GM19397 (cell line): ENCODE measurements around the gene IQCN.

Experiments used
- ATAC-seq: cut with Tn5 transposase; IDR thresholded peaks from one replicate; pipeline ENCODE4 v1.9.1; 2021; ENCODE audit warnings: mild to moderate bottlenecking, moderate library complexity; ENCODE audit not compliant: unreplicated experiment

IQCN gene

GRCh38 chr19:18307271-18307681 lies 33.0 kb upstream of the IQCN start:
- no peak for ATAC-seq

GRCh38 chr19:18306888-18307260 lies 32.6 kb upstream of the IQCN start:
- ATAC-seq: no peak

- ATAC-seq: no peak
Observed at GRCh38 chr19:18306209-18306887, 32.1 kb upstream of the IQCN start.

DNA sequence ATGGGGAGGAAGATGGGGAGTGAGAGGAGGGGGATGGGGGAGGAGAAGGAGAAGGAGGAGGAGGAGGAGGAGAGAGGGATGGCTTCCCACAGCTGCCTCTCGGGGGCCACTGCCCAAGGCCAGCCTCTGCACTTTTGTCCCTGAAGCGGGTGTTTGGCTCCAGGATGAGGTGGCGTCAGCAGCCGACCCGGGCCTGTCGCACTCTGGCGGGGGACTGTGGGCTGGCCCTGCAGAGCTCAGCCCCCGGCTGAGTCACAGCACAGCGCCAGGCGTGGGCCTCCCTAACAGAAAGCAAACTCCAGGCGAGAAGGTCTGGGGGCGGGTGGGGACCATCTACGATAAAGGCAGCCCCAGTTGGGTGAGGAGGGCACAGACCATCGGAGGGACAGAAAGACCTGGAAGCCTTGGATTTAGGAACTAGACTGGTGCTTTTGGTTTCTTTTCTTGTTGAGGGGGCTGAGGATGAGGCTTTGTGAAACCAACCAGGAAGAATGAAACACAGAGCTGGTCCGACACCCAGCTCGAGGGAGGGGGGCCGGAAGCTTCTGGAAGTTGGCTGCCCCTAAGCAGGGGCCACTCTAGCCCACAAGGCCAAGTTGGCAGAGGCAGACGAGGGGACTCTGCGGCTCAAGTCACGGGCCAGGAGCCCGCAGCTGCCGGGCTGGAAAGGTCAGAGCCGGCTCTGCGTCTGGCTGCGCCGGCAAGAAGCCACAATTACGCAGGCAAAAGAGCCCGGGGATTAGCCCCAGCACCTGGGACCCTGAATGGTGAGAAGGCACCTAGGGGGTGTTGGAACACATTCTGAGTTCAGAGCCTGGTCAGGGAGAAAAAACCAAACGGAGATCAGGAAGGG lies 30.4 kb upstream of the IQCN start:
- no peak for ATAC-seq

GRCh38 chr19:18304208-18304457 lies 29.9 kb upstream of the IQCN start:
- peak; percentile 9 for ATAC-seq

GRCh38 chr19:18301718-18302111 lies 27.5 kb upstream of the IQCN start:
- ATAC-seq: no peak

- ATAC-seq: no peak
Observed at GRCh38 chr19:18300930-18301717, 26.9 kb upstream of the IQCN start.

- no peak for ATAC-seq
Observed at GRCh38 chr19:18299654-18300053, 25.4 kb upstream of the IQCN start.

- no peak for ATAC-seq
Observed at GRCh38 chr19:18298601-18299000, 24.3 kb upstream of the IQCN start.

GRCh38 chr19:18297308-18297707 lies 23.1 kb upstream of the IQCN start:
- no peak for ATAC-seq

DNA sequence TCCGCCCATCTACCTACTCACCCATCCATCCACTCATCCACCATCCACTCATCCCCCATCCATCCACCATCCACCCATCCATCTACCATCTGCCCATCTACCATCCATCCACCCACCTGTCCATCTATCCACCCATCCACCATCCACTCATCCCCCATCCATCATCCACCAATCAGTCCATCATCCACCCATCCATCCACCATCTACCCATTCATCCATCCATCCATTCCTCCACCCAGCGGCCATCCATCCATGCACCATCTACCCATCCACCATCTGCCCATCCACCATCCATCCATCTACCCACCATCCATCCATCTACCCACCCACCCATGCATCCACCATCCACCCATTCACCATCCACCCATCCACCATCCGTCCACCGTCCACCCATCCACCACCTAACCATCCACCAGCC lies 20.8 kb upstream of the IQCN start:
- ATAC-seq: no peak

GRCh38 chr19:18294467-18294864 lies 20.2 kb upstream of the IQCN start:
- ATAC-seq: no peak

- ATAC-seq: no peak
Observed at GRCh38 chr19:18293642-18294466, 19.6 kb upstream of the IQCN start.

DNA sequence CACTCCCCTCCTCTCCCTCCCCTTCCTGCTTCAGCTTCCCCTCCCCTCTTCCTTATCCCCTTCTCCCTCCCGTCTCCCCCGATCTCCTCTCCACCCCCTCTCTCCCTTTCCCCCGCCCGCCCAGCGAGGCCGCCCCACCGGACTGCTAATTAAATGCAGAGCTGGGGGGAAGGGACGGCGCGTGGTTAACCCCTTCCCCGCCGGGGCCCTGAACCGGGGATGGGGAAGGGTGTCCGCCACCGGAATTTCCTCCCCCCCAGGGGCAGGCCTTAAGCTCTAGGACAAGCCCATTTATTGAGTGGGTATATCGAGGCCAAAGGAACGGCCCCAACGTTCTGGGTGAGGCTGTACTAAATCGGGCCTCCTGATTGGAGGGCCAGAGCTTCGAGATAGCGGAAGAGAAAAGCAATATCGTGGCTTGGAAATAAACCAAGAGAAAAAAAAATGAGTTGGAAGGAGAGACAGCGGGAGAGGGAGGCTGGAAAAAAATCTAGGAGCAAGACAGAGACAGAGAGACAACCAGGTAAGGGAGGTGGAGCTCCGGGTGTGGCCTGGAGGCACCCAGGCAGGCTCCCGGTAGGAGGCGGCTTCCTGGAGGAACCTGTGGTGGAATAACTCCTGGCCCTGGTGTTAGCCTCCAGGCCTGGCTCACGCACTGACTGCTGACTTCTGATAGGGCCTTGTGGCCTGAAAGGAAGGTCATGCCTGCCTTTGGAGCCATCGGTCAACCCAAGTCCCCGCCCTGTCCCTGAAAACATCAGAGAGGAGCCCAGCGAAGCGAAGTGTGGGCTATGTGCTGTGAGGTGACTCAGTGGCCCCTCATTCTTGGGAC lies 18.8 kb upstream of the IQCN start:
- ATAC-seq: no peak

DNA sequence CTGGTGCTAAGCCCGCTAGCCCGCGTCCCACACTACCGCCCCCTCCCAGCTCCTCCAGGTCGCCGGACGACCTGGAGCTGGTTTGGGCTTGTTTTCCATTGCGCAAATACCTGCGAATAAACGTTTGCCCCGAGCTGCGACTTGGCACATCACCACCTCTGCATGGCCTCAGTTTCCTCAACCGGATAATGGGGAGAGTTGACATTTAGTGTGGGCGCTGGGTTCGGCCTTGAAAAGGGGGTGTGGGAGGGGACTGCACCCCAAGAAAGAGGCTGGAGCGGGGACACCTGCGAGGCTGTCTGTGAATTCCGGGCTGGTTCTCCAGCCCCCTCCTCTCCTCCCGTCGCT lies 18.2 kb upstream of the IQCN start:
- ATAC-seq: no peak

- no peak for ATAC-seq
Observed at GRCh38 chr19:18291590-18292461, 17.6 kb upstream of the IQCN start.

DNA sequence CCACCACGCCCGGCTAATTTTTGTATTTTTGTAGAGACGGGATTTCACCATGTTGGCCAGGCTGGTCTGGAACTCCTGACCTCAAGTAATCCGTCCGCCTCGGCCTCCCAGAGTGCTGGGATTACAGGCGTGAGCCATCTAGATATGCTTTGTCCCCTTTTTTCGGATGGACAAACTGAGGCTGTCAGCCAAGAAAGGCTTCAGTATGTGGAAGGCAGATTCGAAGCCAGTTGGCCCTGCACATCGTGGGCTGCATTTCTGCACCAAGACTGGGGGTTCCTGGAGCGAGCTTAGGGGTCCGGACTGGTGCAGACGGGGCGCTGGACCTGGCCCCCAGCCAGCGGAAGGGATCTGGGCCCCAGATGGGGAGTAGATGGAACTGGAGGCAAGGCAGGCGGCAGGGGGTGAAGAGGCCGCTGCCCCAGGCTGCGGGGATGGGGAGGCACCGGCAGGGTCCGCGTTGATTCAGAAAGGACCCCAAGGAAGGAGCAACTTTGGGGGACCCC lies 16.8 kb upstream of the IQCN start:
- no peak for ATAC-seq

DNA sequence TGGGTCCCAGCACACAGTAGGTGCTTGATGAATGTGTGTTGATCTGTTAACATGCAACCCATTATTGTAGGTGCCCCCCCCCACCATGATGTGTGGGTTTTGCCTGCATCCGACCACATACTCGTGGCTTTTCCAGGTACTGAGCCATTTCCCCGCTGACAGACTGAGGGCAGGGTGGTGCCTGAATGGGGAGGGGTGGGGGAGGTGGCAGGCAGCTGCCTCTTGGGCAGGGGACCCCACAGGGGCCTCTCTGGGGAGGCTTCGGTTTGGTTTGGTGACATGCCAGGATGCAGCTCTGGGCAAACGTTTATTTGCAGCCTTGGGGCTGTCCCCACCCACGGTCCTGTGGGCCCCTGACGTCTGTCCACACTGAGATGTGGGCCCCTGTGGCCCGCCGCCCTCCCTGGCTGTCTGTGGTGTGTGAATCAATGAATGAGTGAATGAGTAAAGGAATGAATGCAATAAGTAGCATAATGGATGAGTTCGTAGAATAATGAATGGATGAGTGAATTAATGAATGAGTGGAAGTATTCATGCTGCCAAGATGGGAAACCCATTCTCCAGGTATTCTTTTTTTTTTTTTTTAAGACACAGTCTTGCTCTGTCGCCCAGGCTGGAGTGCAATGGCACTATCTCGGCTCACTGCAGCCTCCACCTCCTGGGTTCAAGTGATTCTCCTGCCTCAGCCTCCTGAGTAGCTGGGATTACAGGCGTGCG lies 16.2 kb upstream of the IQCN start:
- no peak for ATAC-seq
